NCI-H1436 (cell line): ENCODE measurements around the gene PKD2L2.
"Not testable (repeated sequence)": the region's sequence is repeated elsewhere in the genome, so short reads cannot be mapped to it uniquely, and the experiment has no call there.

Experiments used
- DNase-seq: peaks from one replicate; lab custom pipeline; 2025; lab: John Stamatoyannopoulos, UW

The PKD2L2 gene

DNA sequence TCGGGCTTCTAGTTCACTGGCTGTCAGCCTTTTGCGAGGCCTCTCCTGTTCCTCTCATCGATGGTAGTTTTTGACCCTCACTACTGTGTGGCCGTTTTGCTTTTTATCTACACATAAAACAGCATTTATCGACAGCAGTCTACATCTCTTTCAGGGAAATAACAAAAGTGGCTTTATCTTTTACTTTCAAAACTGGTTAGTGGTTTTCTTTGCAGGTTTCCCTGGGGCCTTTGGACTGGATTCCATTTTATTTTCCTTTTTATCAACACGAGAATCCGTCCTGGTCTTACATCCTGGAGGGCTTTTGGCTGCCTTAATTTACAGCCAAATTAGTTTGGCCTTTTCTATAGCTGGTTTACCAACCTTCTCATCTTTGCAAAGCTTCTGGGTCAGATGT lies 793 bp upstream of the PKD2L2 start:
- no peak for DNase-seq

DNA sequence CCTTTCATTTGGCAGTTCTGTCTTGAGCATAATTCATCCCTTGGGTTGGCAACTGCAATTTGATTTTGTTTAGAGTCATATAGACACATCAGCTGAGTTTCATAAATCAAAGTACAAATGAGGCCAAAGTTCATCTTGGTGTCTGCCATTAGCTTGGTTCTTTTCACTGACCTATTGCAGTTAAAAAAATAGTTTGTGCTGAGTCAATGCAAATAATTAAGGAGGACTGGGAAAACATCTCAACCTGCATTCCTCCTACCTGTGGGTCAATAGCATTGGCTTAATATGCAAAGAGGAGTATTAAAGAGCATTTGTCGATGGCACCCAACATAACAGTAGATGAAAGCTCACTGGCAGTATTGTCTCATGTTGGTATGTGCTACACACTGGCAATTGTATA lies 1.6 kb downstream of the PKD2L2 start:
- no peak for DNase-seq

DNA sequence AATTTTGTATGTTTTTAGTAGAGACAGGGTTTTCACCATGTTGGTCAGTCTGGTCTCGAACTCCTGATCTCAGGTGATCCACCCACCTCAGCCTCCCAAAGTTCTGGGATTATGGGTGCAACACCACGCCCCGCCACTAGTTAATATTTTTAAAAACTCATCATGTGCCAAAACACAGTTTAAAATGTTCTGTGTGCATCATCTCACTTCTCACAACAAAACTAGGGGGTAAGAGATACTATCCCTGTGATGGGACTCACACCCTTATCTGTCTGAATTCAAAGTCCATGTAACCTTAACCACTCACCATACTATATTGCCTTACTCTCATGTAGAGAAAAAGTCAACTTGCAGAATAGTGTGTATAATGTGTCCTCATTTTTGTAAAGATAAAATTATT lies 2.6 kb downstream of the PKD2L2 start:
- no peak for DNase-seq

DNA sequence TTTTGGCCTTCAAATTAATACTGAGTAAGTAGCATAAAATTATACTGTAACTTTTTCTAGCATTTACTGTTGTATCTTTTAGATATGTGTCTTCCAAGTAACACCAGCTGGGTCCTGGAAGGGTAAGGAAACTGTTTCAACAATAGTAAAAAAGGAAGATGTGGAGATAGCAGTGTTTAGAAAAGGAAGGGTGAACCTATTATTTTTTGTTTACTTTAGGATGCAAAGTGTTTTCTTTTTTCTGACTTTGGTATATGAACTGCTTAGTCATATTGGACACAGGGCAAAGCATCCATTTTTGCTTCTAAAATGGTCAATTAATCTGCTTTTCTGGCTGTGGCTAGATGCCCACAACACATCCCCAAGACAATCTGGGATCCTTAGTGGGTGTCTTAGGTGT lies 5.3 kb downstream of the PKD2L2 start:
- no peak for DNase-seq

DNA sequence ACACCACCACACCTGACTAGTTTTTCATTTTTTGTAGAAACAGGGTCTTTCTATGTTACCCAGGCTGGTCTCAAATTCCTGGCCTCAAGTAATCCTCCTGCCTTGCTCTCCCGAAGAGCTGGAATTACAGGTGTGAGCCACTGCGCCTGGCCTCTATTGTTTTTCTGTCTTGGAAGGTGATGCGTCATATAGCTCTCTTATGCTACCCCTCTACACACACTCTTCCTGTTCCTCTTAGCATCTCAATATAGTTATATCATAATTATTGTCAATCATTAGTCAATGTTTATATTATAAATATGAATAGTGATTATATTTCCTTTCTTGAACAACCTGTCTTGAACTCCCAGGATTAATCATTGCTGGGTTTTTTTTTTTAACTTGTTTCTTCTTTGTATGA lies 7.3 kb downstream of the PKD2L2 start:
- DNase-seq, result no peak

DNA sequence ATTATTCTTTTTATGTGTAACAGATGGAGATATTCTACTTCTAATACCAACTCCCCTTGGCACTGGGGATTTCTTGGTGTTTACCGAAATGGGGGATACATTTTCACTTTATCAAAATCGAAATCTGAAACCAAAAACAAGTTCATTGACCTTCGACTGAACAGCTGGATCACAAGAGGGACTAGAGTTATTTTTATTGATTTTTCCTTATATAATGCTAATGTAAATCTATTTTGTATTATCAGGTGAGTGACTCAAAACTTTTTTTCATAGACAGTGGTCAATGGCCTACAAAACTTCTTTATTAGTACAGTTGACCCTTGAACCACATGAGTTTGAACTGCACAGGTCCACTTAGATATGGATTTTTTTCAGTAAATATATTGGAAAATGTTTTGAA lies 10.2 kb downstream of the PKD2L2 start:
- no peak for DNase-seq

DNA sequence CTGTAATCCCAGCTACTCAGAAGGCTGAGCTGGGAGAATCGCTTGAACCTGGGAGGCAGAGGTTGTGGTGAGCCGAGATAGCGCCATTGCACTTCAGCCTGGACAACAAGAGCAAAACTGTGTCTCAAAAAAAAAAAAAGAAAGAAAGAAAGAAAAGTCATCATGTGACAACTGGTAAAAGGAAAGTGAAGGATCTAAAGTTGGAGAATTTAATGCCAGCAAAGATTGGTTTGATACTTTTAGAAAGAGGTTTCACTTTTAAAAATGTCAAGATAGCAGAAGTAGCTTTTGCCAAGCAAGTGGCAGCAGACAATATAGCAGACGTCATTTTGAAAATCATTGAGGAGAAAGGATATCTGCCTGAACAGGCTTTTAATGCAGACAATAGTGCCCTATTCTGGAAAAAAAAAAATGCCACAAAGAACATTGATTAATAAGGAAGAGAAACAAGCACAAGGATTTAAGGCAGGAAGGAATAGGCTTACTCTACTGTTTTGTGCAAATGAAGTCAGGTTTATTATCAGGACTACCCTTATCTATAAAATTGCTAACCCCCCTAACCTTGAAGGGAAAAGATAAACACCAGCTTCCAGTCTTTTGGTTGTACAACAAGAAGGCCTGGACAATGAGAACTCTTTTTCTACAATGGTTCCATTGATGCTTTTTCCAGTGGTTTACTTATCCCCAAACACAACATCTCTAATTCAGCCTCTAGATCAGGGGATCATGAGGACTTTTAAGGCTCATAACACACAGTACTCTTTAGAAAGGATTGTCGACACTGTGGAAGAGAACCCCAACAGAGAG lies 12.0 kb downstream of the PKD2L2 start:
- no peak for DNase-seq

DNA sequence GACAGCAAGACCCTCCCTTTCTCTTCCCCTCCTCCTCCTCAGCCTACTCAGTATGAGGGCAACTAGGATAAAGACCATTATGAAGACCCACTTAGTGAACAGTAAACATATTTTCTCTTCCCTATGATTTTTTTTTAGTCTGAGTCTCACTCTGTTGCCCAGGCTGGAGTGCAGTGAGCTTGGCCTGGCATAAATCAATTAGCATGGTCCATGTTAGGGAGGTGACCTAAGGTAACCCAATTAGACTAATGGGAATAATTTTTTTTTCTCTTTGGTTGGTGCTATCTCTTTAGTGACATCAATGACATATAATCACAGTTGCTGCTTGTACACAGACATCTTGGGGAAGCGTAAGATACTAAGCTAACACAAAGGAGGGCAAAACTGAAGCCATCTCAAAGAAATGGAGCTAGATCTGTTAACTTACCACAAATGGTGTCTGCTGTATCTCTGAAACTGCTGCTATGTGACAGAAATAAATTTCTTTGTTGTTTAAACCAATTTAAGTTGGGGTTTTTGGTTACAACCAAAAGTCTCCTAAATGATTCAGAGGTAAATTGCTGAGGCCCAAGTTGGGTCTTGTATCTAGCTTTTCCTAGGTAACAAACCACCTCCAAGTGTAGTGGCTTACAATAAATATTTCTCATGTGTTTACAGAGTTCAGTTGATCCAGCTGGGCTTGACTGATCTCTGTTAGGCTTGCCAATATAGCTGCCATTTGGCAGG lies 13.3 kb downstream of the PKD2L2 start:
- no peak for DNase-seq

DNA sequence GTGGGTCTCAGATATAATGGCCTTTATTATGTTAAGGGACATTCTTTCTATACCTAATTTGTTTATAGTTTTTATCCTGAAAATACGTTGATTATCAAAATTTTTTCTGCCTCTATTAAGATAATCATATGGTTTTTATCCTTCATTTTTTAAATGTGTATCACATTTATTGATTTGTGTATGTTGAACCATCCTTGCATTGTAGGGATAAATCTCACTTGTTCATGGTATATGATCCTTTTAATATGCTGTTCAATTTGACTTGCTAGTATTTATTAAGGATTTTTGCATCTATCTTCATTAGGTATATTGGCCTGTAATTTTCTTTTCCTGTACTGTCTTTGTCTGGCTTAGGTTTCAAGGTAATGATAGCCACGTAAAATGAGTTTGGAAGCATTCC lies 25.5 kb downstream of the PKD2L2 start:
- no peak for DNase-seq

DNA sequence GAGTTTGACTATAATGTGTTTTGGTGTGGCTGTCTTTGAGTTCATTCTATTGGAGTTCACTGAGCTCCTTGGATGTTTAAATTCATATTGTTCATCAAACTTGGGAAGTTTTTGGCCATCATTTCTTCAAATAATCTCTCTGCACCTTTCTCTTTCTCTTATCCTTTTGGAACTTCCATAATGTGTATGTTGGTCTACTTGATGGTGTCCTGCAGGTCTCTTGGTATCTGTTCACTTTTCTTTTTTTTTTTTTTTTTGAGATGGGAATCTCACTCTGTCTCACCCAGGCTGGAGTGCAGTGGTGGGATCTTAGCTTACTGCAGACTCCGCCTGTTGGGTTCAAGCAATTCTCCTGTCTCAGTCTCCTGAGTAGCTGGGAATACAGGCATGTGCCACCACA lies 27.7 kb downstream of the PKD2L2 start:
- DNase-seq, result no peak

DNA sequence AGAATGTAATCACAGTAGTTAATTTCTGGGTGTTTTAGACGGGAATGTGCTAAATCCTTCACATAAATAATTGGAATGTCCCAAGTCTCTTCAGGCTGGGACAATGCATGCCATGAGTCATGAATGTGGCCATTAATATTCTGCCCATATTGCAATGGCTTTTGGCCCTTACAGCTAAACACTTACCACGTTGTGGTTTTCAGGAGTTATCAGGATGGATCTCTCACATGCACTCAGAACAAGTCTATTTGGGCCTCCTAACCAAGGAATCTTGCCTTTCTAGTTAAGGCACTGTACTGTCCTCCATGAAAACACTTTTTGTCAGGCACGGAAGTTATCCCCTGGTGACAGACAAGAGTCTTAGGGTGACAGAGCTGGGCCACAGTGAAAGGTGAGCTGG lies 32.7 kb downstream of the PKD2L2 start:
- no peak for DNase-seq

DNA sequence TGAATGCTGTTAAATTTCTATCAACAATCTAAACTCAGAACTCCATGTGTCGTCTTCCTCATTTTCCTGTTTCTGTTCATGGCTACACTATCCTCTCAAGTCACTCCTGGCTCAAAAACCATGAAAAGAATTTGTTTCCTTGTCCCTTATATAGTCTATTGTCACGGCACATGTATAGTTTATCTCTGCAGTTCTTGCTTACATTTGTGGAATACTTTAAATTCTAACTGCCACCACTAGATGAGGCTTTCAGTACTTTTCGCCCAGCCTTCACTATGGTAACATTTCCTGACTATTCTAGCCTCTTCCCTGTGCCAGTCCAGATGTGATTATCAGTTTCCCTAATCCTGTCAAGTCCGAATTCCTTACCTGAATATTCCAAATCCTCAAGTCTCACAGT lies 34.6 kb downstream of the PKD2L2 start:
- DNase-seq, result no peak

DNA sequence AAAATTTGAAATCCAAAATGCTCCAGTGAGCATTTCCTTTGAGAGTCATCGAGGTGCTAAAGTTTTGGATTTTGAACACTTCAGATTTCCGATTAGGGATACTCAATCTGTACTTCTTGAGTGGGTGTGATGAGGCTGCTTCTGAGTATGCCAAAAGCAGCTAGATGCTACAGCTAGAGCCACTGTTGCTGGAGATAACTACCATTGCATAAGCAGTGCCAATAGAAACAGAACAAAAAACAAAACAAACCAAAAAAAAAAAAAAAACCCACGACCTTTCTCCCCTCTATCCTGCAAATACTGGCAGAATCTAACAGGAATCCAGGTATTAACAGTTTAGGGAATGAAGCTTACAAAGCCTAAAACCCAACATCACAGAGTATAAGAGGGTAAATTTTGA lies 43.5 kb downstream of the PKD2L2 start:
- DNase-seq, result no peak

DNA sequence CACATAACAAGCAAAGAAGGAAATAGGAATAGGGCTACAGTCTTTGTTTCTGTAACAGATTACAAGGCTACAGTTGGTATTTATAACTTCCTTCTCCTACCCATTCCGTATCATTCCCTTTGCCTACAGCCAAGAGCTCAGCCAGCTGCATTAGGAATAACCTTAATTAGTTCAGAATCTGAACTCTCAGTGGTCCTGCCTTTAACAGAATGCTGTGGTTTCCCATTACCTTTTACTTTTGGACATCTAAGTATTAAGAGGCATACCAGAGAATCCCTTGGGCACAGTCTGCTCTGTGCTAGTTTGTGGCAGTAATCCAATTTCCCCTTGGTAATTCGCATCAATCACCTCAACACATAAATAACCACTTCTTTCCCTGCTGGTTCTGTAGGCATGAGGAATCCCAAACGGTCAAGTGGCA lies 44.2 kb downstream of the PKD2L2 start:
- no peak for DNase-seq

DNA sequence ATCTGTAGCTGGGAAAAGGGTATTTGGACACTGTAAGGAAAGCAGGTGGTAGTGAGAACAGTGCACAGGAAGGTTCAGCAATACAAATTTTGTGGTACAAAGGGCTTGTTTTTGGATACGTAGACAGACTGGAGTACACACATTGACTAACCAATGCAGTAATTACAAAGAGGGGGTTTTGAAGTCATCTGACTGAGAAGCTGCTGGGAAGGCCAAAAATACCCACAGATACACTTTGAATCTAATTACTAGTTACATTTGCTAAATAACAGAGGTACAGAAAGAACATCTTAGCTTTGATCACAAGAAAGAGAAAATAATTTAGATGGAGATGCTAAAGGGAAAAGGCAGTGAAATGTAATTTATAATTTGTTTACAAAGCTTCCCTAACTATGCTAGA lies 45.9 kb downstream of the PKD2L2 start:
- DNase-seq, result no peak

DNA sequence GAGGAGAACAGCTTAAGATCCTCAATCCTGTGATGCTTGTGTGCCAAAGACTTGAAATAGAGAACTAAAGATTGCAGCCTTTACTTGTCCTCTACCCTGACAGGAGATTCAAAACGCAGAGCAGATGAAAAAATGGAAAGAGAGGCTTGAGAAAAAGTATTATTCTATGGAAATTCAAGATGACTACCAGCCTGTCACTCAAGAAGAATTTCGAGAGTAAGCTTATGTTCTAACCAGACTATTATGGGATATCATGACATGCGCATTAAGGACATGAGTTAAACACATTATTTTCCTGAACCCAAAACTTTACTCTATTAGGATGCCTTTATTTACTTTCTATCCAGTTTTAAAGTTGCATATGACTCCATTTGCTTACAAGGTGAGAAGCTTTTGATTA lies 46.4 kb downstream of the PKD2L2 start:
- DNase-seq, result no peak

DNA sequence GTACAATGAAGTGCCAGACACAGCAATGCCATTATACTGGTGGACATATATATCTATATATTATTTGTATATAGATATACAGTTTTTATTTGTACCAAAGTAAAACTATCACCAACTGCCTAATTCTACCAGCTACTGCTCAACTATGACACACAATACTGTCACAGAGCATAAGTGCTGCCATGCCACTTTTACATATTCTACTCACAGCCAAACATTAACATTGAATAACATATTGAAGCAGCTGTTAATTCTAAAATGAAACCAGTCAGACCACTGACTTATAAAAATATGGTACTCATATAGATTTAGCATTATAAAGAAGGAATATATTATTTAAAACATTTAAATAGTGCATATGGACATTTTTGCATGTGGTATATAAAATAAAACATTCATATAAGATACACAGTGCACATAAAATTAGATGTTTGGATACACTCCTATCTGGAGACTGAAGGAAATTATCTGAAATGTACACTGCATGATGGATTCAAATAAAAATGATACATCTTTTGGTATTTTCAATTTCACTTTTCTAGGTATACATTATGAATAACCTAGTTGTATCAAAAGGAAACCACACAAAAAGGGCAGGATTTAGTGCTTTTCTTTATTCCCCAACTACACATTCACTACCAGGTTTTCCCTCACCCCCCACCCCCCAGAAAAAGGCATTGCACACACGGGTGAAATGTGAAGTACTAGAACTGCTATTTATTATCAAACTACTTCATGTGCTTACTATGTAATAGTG lies 48.9 kb downstream of the PKD2L2 start:
- no peak for DNase-seq

DNA sequence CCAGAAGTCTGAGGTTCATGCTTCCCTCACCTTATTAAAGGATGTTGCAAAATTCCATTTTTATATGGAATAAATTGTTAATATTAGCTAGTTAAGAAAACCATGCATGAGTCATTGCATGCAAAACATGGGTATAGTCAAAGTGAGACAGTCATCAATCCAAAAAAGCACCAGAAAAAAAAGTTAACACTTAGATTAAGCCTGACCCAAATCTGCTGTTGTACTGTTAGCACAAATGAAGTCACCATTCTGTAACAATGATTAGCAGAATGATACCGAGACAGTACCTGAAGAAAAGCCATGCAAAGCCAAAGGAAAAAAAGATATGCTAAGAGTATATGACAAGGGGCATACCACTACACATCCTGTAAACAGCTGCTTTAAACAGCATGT lies 49.5 kb downstream of the PKD2L2 start:
- no peak for DNase-seq

DNA sequence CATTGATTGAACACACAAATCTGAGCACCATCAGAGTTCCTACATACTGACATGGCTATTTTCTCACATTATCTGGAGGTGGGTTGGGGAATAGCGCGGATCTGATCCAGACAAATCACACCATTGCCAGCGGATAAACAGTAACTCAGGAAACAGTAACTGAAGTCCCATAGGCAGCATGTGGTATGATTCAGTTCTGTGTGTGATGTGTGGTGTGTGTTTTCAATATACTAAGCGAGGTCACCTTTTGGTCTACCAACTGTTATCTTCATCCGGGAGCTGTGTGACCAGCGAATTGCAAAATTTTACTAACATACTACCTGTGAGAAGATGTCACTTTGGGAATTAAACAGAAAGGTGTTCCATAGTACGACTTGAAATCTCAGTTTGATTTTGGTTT lies 50.1 kb downstream of the PKD2L2 start:
- no peak for DNase-seq

DNA sequence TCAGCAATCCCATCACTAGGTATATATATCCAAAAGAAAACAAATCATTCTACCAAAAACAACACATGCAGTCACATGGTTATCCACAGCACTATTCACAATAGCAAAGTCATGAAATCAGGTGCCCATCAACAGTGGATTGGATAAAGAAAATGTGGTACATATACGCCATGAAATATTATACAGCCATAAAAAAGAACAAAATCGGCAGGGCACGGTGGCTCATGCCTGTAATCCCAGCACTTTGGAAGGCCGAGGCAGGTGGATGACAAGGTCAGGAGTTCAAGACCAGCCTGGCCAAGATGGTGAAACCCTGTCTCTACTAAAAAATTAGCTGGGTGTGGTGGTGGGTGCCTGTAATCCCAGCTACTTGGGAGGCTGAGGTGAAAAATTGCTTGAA lies 55.0 kb downstream of the PKD2L2 start:
- DNase-seq, result not testable (repeated sequence)

DNA sequence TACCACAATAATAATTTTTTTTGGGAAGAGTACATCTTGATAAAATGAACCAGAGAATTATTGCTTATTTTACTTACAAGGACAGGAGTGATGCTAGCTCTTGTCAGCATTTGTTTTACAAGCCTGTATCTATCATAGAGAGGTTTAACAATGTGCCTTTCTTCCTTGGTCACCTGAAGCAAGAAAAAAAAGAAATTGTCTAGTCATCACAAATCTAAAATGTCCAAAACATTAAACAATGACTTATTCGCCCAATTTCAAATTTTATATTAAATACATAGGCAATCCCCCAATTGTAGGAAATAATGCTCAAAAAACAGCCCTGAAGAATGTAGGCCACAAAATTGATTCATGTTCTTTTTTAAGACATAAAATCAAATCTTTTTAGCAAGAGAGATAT lies 56.6 kb downstream of the PKD2L2 start:
- no peak for DNase-seq

DNA sequence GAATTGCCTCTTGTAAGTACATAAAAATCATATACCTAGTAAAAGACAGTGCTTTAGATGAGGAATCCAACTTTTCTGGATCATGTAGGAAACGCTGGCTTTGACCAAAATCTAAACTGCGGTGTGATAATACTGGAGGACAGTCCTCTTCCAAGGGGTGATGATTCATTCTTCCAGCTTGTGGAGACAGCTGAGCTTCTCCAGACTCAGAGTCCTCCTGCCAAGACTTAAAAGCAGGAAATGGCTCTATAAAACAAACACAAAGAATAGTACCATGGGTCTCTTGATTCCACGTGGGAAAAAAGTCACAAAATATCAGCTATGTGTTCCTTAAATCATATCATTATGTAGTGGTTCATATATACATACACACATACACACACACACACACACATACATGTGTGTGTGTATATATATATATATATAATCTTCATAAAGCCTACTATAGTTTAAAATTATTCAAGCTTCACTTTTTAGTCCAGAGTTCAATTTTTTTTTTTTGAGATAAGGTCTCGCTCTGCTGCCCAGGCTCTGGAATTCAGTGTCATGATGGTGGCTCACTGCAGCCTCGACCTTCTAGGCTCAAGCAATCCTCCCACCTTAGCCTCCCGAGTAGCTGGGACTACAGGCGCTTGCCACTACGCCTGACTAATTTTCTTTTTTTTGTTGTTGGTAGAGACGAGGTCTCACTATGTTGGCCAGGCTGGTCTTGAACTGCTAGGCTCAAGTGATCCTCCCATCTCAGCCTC lies 65.0 kb downstream of the PKD2L2 start:
- no peak for DNase-seq
